HuH-7 (cell line): ENCODE results near the gene FSCN2.

ENCODE experiments used
- DNase-seq: peaks from one replicate; pipeline ENCODE4 v3.0.0; 2011; ENCODE audit warnings: low spot score

FSCN2 gene

DNA sequence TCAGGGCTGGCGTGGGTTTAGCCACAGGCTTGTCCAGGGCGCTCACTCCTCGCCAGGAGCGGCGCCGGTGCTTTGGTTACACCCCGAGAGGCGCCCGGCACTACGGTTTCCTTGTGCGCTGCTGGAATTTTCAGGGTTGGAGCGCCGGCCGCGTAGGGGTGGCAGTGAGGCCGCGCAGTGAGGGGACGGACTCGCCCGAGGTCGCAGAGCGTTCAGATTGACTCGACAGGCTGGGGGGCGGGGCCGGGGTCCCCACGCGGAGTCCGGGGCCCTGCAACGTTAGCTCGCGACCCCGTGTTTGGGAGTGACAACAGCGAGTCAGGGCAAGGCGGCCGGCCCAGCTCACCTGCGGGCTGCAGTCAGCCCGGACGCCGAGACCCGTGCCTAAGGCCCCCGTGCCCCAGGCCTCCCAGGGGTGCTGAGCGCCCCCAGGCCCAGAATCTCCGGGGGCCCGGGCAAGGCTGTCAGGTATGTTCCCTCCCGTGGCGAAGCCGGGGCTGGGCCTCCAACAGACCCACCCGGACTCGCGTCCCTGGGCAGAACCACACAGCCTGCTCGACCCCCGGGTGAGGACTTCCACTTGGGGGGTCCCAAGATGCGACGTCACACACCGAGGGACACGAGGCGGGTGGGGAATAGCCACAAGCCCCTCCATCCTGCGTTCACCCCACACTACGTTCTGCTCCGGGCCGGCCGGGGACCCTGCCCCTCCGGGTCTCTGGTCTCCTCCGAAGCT, 14.3 kb upstream of the FSCN2 start:
- DNase-seq, result no peak

DNA sequence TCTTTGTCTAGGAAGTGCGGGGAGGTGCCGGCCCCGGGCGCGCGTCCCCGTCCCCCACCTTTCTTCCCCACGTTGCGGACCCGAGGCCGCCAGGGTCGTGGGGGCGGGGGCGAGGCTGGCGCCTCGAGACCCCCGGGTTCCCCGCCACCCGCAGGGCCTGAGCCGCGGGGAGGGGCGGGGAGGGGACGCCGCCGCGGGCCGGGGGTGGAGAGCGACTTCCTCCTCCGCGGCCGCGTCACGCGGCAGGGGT, 13.8 kb upstream of the FSCN2 start:
- DNase-seq, result no peak

DNA sequence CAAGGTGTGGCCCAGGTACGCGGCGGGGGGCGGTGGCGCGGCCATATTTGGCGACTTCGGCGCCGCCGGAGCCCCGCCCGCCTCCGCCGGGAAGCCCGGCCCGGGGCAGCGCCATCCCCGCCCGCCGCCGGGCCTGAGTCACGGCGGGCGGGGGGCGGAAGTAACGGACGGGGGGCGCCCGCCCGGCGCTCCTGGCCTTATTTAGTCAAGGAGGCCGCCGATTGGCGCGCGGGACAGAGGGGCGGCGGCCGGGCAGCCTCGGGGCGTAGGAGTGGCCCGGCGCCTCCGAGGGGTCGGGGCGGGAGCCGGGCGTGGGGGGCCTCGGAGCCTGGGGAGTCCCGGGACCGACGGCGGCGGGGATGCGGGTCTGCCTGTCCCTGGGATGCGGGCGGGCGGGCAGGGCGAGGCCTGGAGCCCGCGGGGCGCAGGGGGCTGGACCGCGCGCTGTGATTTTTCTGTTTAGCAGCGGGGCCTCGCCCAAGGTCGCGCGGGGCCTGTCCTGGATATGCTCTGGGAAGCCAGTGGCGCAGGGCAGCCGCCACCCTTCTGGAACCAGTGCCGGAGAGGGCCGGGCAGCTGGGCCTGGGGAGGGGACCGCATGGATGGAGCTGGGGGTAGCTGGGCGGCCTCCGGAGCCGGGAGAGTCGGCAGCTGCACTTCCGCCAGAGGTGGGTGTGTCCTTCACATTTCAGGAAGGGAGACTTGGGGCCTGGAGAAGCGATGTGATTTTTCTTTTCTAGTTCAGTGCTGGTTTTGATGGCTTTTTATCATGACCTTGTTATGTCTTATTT, 13.2 kb upstream of the FSCN2 start:
- DNase-seq, result no peak

DNA sequence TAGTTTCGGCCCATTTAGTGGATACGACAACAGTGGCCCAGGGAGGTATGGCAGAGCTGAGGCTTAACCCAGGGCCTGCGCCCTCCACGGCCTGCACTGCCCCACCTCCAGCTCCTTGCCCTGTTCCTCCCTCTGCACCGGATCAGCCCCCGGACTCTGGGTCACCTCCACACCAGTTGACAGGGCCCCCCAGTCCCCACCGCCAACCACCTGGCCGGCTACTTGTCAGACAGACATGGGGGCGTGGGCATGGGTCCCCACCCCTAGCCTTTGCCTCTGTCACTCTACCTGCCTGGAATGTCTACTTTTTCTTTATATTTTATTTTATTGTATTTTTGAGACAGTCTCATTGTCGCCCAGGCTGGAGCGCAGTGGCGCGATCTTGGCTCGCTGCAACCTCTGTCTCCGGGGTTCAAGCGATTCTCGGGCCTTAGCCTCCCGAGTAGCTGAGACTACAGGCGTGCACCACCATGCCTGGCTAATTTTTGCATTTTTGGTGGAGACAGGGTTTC, 12.6 kb upstream of the FSCN2 start:
- DNase-seq, result no peak

DNA sequence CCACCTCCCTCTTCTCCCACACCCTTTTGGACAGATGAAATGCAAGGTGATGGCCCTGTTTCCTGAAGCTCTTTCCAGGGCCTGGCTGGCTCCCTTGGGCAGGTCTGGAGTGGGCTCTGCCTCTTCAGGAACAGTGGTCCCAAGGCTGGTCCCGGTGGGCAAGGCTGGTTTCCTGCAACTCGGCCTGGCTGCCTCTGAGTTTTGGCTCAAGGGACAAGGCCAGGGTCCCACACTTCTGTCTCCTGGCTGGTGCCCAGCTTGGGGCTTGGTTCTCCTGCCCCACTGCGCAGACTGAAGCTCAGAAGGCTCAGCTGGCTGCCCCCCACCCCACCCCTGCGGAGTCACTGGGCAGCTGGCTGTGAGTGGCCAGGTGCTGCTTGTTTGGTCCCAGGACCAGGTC, 11.7 kb upstream of the FSCN2 start:
- no peak for DNase-seq

DNA sequence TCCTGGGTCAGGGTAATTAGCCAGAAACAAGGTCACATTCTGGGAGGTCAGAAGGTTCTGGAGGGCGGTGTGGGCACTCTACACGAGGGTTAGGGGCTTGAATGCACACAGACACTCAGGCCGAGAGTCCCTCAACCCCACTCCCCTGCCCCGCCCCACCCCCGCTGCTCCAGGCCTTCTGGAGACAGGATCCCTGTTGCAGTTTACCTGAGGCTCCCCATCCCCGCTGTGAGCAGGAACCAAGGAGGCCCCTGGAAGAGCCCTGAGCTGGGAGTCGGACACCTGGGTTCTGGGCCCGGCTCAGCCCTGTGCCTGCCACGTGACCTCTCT, 11.2 kb upstream of the FSCN2 start:
- no peak for DNase-seq

DNA sequence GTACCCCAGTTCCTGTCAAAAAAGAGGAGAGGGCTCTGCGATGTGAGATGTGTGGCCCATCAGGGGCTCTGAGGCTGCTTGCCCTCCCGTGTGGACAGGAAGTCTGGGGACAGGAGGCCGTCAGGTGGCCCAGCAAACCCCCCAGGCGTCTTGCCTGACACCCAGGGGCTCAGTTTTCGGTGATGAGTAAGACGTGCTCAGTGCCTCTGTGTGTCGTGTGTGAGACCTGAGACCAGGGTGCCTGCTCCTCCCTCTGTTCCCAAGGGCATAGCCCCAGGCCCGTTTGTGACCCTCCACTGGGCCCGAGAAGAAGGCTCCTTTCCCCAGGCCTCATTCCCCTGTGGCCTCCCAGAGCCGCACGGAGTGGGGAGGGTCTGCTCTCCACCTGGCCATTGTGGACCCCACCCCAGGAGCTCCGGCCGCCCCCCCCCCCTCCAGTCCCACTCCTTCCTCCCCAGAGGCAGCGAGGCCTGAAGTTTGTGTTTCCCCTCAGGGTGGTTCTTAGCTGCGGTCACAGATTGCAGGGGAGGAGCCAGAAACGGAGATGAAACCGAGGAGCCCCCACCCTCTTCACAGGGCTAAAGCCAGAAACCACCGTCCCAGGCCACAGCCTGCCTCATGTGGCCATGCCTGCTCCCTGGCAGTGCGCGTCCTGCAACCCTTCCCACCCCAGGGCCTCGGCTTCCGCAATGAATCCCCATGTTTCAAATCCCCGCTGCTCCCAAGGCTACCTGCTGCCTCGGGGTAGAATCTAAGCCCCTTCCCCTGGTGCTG, 10.7 kb upstream of the FSCN2 start:
- no peak for DNase-seq

DNA sequence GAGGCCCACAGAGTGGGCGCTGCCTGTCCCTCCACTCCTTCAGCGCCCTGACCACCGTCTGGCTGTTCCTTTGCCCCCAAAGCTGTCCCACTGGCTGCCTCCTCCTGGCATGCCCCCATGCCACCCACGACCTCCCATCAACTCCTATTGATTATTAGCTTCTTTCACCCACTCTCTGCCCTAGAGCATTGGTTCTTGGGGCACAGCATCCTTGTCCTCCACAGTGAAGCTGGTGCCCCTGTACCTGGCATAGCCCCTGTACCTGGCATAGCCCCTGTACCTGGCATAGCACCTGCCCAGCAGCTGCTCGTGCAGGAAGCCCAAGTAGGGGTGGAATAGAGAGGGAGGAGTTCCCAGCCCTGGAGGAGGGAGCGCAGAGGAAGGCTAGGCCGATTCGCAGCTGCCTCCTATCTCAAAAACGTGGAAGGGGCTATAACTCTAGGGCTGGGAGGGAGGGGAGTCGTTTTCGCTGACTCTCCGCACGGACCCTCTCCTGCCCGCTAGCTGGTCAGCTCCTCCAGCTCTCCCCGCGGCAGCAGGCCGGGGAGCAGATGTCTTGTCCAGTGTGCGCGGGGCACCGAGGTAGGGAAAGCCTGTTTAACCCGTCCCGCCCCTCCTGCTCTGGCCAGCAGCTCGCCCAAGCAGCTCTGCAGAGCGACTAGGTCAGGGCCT, 9.9 kb upstream of the FSCN2 start:
- no peak for DNase-seq

DNA sequence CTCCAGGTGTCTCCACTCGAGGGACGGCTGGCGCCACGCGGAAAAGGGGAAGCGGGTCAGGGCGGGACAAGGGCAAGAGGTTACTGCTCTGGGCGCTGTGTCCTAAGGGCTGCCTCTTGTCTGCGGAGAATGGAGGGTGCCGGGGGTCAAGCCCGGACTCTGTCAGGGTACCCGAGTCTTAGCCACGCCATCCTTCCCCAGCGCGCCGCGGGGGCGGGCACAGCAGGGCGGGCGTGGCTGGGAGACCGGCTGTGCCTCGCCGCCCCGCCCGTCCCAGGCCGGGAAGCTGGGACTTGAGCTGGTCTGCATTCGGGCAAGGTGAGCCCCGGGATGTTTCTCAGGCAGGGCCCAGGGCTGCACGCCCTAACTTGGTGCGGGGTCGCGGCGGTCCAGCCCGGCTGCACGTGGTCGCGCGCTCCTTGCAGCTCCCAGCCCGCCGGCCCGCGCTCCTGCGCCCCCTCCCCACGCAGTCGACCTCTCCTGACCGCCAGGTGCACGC, 9.3 kb upstream of the FSCN2 start:
- no peak for DNase-seq

DNA sequence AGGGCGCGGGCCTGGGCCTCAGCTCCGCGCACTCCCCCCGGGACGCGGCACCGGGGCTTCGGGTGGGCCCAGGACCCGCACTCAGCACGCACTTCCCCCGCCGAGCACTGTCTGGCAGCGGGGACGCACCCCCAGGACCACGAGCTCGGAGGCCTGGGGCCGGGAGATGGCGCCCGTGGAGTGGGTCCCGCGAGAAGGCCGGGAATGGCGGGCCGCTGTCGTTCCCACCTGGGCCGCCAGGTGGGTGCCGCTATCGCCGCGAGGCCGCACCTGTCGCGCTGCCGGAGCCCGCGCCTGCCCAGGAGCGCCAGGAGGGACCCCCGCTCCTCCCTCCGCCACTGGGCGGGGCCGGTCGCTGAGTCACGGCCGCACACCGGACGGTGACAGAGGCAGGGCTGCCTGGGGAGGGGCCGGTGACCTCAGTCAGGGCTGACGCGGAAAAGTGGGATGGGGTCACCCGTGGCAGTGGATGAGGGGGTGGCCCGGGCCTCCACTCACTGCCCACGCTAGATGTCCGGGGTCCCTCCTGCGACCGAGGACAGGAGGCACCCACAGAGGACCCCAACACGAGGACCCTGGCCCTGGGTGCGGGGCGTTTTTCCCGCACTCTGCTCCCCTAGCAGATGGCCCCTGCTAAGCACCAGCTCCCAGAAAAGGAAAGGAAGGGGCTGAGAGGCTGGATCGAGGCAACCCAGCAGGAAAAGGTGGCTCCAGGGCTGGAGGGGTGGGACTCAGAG, 8.7 kb upstream of the FSCN2 start:
- no peak for DNase-seq

DNA sequence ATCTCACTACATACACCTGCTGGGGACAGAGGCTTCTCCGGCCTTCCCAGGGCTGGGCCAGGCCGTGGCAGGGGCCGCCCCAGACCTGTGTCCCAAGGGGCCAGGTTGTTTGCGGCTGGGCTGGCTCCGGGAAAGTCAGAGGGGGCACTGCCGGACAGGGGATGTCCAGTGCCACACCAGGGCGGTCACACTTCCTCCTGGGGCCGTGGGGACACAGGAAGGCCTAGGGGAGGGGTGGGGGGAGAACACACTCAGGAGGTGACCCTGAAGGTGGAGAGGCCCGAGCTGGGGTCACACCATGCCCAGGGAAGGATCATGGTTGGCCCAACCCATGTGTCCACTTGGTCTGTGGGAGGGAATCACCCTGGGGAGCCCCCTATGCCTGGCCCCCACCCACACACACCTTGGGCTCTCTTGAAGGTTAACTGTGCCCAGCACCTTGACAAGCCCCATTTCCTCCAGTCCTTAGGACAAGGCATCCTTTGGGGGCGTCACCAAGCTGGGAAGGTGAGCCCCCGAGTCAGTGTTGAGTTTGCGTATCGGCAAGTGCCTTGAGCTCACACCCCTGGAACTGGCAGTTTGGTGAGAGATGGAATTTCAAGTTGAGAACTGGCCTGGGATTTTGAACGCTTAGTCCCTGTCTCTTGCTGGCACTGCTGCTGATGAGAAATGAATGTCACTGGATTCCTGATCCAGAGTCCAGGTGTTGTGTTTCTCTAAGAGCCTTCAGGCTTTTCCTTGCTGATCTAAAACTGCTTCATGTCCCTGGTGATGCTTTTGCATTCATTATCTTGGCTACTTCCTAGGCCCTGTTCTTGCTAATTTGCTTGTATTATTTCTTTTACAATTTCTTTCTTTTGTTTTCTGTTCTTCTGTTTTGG, 7.9 kb upstream of the FSCN2 start:
- DNase-seq, result no peak

DNA sequence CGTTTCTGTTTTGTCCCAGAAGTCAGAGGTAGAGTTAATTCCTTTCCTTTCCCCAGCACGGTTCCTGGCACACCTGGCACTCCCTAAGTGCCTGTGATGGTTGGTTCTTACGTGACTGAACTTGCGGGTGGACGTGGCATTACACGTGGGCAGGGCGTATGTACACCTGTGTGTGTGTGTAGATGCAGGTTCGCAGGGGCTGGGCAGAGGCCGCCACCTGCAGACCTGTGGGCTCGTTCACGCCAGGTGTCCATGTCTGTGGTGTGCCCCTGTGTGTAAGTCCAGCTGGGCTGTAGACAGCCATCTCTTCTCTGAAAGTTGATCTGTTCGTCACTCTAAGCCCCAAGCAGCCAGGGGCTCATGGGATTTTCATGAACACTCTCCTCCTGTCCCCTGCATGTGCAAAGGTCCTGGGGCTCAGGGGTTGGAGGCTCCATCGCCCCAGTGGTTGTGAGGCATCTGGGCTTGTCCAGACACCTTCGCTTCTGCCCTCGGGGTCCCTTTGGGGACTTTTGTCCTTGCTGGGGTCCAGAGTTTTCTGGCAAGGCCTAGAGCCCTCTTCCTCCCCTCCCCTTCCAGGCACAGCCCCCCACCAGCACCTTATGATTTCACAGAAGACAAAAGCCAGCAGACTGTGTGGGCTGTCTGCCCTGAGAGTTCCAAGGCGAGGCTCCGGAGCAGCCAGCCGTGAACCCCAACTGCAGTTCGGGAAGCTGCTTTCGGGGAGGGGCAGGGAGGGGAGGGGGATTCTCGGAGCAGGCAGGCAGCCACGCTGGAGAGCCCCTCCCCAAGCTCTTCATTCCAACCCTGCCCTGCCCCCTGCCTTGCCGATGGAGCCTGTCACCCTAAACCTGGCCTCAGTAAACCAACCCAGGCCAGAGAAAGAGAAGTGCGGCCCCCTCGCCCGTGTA, 5.4 kb upstream of the FSCN2 start:
- peak; percentile 86 for DNase-seq

DNA sequence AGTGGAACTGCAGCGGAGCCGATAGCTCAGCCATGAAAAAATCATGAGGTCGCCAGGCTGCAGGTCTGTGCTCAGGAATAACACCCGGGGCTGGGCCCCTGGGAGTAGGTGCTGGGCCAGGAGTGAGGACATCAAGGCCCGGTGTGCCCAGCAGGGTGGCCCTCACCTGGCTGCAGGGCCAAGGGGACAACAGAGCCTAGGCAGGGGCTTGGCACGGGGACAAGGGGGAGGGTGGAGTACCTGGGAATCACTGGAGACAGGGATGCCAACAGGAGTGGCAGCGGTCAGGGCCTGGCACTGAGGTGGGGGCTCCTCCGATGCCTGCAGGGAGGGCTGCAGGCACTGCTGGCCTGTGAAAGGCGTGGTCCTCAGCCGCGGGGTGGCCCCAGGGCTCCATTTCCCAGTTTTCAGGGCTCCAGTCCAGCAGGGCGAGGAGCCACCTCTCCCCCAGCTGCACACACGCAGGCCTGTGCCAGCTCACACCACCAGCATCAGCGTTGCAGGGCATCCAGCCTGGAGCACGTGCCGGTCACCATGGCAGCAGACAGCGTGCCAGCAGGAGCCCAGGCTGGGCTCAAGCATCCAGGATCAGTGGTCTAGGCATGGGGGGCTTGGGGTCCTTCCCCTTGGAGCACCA, 4.7 kb upstream of the FSCN2 start:
- no peak for DNase-seq

DNA sequence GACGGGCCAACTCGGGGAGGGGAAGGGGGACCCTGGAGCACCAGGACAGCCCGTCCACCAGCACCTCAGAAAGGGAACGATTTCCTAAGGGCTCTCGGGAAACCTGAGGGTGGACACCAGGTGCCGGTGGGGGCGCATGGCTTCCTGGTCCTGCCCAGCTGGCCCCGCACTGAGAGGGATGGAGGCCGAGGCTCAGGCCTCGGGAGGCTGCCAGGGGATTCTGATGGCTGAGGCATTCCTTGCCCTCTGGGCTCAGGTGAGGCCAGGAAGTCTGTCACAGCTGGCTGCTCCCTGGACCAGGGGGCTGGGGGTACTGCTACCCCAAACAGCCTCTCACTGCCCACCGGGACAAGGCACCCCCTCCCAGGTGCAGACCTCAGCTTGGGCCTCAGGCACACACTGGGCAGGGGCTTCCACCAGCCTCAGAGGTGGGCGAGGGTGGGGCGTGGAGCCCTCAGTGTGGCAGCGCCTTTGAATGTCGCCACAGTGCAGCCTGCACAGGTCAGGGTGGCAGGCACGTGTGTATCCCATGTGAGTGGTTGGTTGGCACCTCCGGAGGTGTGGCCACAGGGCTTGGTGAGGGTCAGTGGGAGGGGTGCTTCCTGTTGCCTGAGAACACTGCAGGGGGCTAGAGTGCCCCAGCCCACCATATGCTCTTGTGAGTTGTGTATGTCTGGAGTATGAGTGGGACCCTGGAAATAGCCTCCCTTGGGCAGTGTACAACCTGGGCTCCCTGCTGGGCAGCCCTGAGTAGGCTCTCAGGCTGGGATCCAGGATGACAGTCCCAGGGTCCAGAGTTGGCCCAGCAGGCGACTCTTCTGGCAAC, 3.9 kb upstream of the FSCN2 start:
- no peak for DNase-seq

DNA sequence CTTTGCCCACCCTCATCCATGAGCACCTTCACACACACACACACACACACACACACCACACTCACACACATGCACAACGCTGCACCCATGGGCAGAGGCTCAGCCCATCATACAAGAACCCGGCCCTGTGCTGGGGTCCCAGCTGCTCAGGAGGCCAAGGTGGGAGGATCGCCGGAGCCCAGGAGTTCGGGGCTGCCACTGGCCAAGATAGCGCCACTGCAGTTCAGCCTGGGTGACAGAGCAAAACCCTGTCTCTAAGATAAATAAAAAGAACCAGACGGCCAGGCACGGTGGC, 3.4 kb upstream of the FSCN2 start:
- DNase-seq, result no peak

DNA sequence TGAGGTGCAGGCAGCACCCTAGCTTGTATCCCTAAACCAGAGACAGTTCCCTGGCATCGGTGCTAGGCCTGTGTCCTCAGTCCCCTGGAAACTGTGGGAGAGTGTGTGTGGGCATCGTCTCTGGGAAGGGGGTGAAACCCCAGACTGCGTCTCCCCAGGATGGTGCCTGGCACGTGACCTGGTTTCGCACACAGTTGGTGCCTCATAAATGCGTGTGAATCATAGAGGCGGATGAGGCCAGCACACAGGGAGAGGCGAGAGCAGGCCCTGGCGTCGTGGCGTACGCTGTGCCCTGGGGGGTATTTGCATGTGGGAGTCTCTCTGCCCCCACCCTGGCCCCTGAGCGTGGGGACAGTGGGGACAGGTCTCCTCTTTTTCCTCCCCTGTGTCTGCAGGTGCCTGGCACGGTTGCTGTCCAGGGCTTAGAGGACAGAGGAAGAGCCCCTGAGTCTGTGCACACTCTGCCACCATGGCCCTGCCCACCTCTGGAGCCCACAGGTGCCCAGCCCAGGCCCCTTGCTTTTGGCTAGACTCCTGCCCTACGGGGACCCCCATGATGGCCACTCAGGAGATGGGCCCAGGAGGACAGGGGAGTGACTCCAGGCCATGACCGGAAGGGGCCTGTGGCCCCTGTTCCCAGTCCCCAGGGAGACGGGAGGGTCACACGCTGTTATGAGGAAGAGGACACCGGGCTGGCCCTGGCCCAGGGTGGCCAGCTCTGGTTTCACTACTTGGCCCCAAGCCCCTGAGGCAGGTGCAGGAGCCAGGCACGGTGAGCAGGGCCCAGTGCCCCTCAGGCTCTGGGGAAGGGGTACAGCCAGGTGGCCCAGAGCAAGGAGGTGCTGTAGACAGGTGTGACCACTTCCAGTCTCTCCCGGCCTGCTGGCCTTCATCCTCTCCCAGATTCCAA, 1.3 kb upstream of the FSCN2 start:
- no peak for DNase-seq

DNA sequence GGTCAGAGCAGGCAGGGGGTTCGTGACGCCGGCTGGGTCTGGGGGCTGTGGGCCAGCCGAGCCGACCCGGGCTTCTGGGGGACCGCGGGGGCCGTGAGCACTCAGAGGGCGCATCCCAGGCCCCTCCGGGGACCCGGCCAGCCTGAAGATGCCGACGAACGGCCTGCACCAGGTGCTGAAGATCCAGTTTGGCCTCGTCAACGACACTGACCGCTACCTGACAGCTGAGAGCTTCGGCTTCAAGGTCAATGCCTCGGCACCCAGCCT, 140 bp downstream of the FSCN2 start:
- DNase-seq, result no peak
